Right lobe of liver (tissue), 6 donors: ENCODE results near the gene EPB41L1. TPM values are rescaled to one million over a fixed set of nuclear protein-coding genes. Genes with fewer than 3 reads are reported as not detected.

Experiments
- ATAC-seq, 4 donors: fragments of 200-7000 bp; cut with Tn5 transposase; one replicate each; pipeline ENCODE4 v1.9.1; 2020; ENCODE audit warnings: mild to moderate bottlenecking in 4 of 4, moderate library complexity in 4 of 4
- DNase-seq, 3 donors: peaks; one replicate each; pipeline ENCODE4 v3.0.0-alpha.2; 2020
- H3K27ac ChIP-seq, 3 donors: fragments of 200-600 bp; one replicate each; pipeline ENCODE4 v1.8.0; 2022
- H3K27me3 ChIP-seq, 2 donors: fragments of 200-600 bp; one replicate each; pipeline ENCODE4 v1.8.0; 2022
- H3K36me3 ChIP-seq, 4 donors: fragments of 200-600 bp; sonication (generic) in 1 of 4; one replicate each; pipeline versions ENCODE4 v1.5.1 to v1.8.0; 2017 to 2022; ENCODE audit warnings: control low read depth in 1 of 4
- H3K4me1 ChIP-seq, 4 donors: fragments of 200-600 bp; sonication (generic) in 1 of 4; one replicate each; pipeline versions ENCODE4 v1.5.1 to v1.8.0; 2017 to 2022; ENCODE audit warnings: control low read depth in 1 of 4
- H3K4me3 ChIP-seq, 3 donors: fragments of 200-600 bp; one replicate each; pipeline ENCODE4 v1.8.0; 2022
- H3K9me3 ChIP-seq, 4 donors: fragments of 200-600 bp; sonication (generic) in 1 of 4; one replicate each; pipeline versions ENCODE4 v1.5.1 to v1.8.0; 2017 to 2022; ENCODE audit warnings: control low read depth in 1 of 4
- POLR2A ChIP-seq: fragments of 450-650 bp; IDR thresholded peaks from one replicate; pipeline ENCODE4 v1.6.1; 2017; ENCODE audit warnings: antibody characterized with exemption, mild to moderate bottlenecking
- WGBS: methylation state at CpG from one replicate; pipeline ENCODE4 v1.1.6; 2018; ENCODE audit warnings: low coverage, low lambda C conversion rate; ENCODE audit not compliant: insufficient coverage; ENCODE audit errors: missing lambda C conversion rate; 5-methylcytosine and 5-hydroxymethylcytosine counted together
- intact Hi-C, 2 donors: fragments of 100-400 bp; cut with DNase I; formaldehyde crosslinking; loops; one replicate each; pipeline versions ENCODE4 v1.11.2 to v1.14.1; 2022
- total RNA-seq, 6 experiments: library from RNA; depleted of rRNA in 2 of 6; stranded (reverse); fragments of >200 nt in 2 of 6; fragmentation: NEBNext Ultra II Directional in 3 of 6; extraction: Animal tissue kit (Norgen Biotek cat#: 25700) in 3 of 6; gene quantifications; one replicate each; pipeline versions ENCODE4 v1.1.0 to v1.2.4, GENCODE V29; 2016 to 2023
- TF ChIP-seq, protein P1 (sequence below), 4 donors: fragments of 200-600 bp in 3 of 4; fragments of 450-650 bp in 1 of 4; IDR thresholded peaks; one replicate each; pipeline versions ENCODE4 v1.5.1 to v1.8.0; 2016 to 2022; ENCODE audit warnings: antibody characterized with exemption in 4 of 4, mild to moderate bottlenecking in 2 of 4
- donor health status: DM: no; HTN: yes; CAD: no.
- donor health status: DM: no; HTN: no; CAD: no.
- donor health status: DM: no; HTN: no; CAD: no.
- donor health status: DM: no; HTN: yes; CAD: no.
- donor health status: DM: no; HTN: yes; CAD: no.

The EPB41L1 gene
- total RNA-seq, 6 experiments from 2014 or later: 3.1 to 13.2 (median 5.3) TPM

DNA sequence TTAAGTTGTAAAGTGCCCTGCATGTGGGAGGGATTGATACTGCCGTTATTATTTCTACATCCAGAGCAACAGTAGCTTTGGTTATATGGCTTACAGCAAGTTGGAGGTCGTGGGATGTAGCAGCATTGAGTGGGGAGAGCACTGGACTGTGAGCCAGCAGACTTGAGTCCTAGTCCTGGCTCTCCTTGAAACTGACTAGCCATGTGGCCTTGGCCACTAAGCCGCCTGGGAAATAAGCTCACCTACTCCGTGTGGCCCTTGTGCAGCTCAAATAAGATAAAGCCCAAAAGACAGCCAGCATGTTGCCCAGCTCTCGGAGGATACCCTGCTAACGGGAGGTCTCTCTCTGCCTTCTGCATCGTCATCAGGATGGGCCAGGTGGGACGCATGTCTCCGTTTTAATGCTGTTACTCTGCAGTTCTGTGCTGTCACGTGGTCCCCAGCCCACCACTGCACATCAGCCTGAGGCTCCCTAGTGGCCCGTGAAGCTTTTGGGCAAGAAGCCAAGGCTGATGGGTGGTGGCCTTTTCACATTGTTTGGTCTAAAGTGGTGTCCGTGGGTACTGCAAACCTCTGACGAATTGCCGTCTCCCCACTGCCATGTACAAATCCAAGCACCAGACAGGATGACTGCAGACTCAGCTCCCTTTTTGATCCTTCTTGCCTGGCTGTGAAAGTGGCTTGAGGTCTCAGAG is 7.9 kb downstream of the EPB41L1 start:
- peak in 1 of 4 donors; percentile 19 for ATAC-seq
- no peak overlapping the region for H3K4me3 ChIP-seq
- no peaks in the 10 kb centered on the region for H3K27me3 ChIP-seq
- intact Hi-C loops: no loop called here
- no peak overlapping the region for H3K27ac ChIP-seq
- no peaks in the 10 kb centered on the region for H3K36me3 ChIP-seq
- WGBS: 54% methylated on average over 3 of the region's 14 CpGs
- no peaks in the 10 kb centered on the region for H3K4me1 ChIP-seq
- no peaks in the 10 kb centered on the region for H3K9me3 ChIP-seq
- DNase-seq: no peak
- TF ChIP-seq, protein P1, sequence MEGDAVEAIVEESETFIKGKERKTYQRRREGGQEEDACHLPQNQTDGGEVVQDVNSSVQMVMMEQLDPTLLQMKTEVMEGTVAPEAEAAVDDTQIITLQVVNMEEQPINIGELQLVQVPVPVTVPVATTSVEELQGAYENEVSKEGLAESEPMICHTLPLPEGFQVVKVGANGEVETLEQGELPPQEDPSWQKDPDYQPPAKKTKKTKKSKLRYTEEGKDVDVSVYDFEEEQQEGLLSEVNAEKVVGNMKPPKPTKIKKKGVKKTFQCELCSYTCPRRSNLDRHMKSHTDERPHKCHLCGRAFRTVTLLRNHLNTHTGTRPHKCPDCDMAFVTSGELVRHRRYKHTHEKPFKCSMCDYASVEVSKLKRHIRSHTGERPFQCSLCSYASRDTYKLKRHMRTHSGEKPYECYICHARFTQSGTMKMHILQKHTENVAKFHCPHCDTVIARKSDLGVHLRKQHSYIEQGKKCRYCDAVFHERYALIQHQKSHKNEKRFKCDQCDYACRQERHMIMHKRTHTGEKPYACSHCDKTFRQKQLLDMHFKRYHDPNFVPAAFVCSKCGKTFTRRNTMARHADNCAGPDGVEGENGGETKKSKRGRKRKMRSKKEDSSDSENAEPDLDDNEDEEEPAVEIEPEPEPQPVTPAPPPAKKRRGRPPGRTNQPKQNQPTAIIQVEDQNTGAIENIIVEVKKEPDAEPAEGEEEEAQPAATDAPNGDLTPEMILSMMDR (IDR thresholded peaks at IDR 0.05): no peak
- no peak for TF ChIP-seq POLR2A

DNA sequence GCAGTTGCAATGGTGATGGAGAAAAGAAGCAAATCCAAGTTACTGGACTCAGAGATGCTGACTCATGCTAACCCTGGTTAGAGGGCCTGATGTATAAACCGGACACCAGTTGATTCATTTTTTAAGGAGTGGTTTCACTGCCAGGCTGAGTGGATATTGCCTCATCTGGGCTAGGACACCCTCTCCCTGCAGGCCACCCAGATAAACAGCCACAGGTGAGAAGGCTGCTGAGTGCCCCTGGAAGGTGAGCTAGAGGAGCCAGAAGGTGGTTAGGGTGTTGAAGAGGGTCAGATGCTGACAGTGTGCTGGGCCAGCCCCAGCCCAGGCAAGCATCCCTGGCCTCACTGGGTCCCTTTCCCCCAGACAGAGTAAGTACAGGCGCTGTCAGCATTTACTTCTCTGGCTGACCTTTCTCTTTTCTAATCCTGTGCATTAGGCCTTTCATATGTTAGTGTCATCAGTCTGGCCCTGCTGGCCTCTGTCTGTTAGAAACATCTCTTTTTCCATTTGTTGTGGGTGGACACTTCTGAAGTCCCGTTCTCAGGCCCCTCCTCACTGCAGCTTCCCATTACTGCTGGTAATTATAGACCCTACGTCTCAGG is 13.5 kb downstream of the EPB41L1 start:
- DNase-seq (no peak), ATAC-seq (peak in 1 of 4 donors; percentile 60)
- no peak overlapping the region for H3K4me3 ChIP-seq
- no peaks in the 10 kb centered on the region for H3K36me3 ChIP-seq
- H3K27ac ChIP-seq: no peak overlapping the region
- TF ChIP-seq, protein P1 (IDR thresholded peaks at IDR 0.05): no peak
- no peak for TF ChIP-seq POLR2A
- 86% methylated on average over 3 of the region's 4 CpGs for WGBS
- H3K27me3 ChIP-seq: no peaks in the 10 kb centered on the region
- intact Hi-C loops: no loop called here
- H3K9me3 ChIP-seq: no peaks in the 10 kb centered on the region
- H3K4me1 ChIP-seq: no peaks in the 10 kb centered on the region

DNA sequence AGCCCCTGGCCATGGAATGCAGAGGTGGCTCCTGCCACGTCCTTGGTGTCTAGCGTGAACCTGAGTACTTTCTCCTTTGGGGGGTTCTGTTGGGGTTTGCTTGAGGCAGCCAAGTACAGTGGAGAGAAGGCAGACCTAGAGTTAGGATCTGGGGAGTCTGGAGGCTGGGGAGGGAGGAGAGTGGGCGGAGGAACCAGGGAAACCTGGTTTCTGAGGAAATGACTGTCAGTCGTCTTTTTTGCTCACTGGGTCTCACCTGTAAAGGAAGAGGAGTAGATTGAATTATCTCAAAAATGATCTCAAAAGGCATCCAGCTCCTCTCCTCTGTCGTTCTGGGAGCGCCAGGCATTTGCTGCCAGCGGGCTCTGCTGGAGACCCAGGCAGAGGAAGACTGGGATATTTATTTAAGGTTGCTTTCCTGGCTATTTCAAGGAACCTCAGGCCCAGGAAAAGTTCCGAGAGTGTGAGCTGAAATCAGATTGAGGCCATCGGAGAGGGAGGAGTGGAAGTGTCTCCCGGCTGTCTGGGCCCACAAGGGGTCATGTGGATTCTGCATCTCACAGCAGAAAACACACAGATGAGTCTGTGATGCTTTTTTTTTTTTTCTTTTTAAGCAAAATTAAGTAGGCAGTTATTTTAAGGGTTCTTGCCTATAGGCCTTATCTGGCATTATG is 16.1 kb downstream of the EPB41L1 start:
- no peaks in the 10 kb centered on the region for H3K27me3 ChIP-seq
- H3K4me3 ChIP-seq: no peak overlapping the region
- no peak overlapping the region for H3K27ac ChIP-seq
- no peak for TF ChIP-seq POLR2A
- TF ChIP-seq, protein P1 (IDR thresholded peaks at IDR 0.05): no peak
- 69% methylated on average over 6 of the region's 10 CpGs for WGBS
- no peaks in the 10 kb centered on the region for H3K36me3 ChIP-seq
- no peaks in the 10 kb centered on the region for H3K4me1 ChIP-seq
- no peak for DNase-seq
- intact Hi-C loops: no loop called here
- no peaks in the 10 kb centered on the region for H3K9me3 ChIP-seq
- no peak for ATAC-seq

DNA sequence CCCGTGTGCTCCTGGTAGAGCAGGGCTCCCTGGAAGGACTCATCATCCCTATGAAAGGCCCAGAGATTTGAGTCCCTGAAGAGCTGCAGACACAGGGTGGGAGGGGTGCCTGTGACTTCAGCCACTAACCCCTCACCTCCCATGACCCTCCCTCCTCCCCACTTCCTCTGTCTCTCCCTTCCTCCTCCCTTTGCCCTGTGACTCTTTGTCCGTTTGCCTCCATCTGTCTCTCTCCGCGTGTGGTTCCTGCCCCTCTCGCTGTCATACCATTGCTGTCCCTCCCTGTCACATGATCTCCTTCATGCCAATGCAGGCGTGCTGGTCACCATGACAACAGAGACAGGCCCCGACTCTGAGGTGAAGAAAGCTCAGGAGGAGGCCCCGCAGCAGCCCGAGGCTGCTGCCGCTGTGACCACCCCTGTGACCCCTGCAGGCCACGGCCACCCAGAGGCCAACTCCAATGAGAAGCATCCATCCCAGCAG is 19.0 kb downstream of the EPB41L1 start:
- no peak for DNase-seq
- Histone ChIP-seq H3K4me1 (no peaks in the 10 kb centered on the region), H3K36me3 (no peaks in the 10 kb centered on the region), H3K4me3 (no peak overlapping the region), H3K9me3 (no peaks in the 10 kb centered on the region), H3K27me3 (no peaks in the 10 kb centered on the region), H3K27ac (no peak overlapping the region)
- 26% methylated on average over 9 of the region's 11 CpGs for WGBS
- ATAC-seq: peak in 3 of 4 donors; percentile 22 to 41 (median 29)
- intact Hi-C loops: no loop called here
- TF ChIP-seq, protein P1 (IDR thresholded peaks at IDR 0.05): no peak
- no peak for TF ChIP-seq POLR2A
